HEK293 (cell line): Measurements from ENCODE around the gene NSUN6.
A peak's percentile ranks its signal among the peaks of the same experiment; 100 is the strongest.
"Not testable (repeated sequence)": the region's sequence is repeated elsewhere in the genome, so short reads cannot be mapped to it uniquely, and the experiment has no call there.

Experiments
- CTCF ChIA-PET: fragments of 350-600 bp; formaldehyde crosslinking; extraction: SDS; loops from one replicate; lab custom pipeline; 2021; ENCODE audit warnings: antibody characterized with exemption; lab: Yijun Ruan, JAX
- POLR2A ChIA-PET: fragments of 300-600 bp; formaldehyde crosslinking; extraction: SDS; loops from one replicate; lab custom pipeline; 2020; ENCODE audit warnings: antibody characterized with exemption, inconsistent platforms; lab: Yijun Ruan, JAX
- H3K27ac ChIP-seq: fragments of 200-500 bp; sonication (Bioruptor generic); 2 replicates; pipeline ENCODE4 v1.5.1; 2014; ENCODE audit warnings: low read depth, low read length, control low read depth, inconsistent platforms; ENCODE audit errors: extremely low read depth
- H3K36me3 ChIP-seq, 2 experiments: fragments of 200-500 bp in 1 of 2; sonication (Bioruptor generic) in 1 of 2; 1 replicate in 1 of 2; 2 replicates in 1 of 2; pipeline ENCODE4 v1.5.1; 2014 to 2017; ENCODE audit warnings: inconsistent platforms in 2 of 2, low read length in 2 of 2; ENCODE audit not compliant: control insufficient read depth in 2 of 2, insufficient read depth in 1 of 2
- H3K4me1 ChIP-seq: fragments of 200-500 bp; sonication (Bioruptor generic); 2 replicates; pipeline ENCODE4 v1.5.1; 2014; ENCODE audit warnings: mild to moderate bottlenecking, low read length, inconsistent platforms; ENCODE audit not compliant: control insufficient read depth, insufficient read depth
- H3K4me3 ChIP-seq: 2 replicates; pipeline ENCODE4 v1.5.1; 2011; ENCODE audit warnings: low read depth, mild to moderate bottlenecking, control low read depth, low read length, moderate library complexity
- H3K9me3 ChIP-seq: fragments of 200-500 bp; sonication (Bioruptor generic); 2 replicates; pipeline ENCODE4 v1.5.1; 2014; ENCODE audit warnings: low read depth, low read length, inconsistent platforms; ENCODE audit not compliant: control insufficient read depth, insufficient read depth
- KLF17 ChIP-seq: fragments of 450-650 bp; formaldehyde crosslinking; IDR thresholded peaks from 2 replicates; pipeline ENCODE4 v1.5.1; 2016; ENCODE audit warnings: missing biosample characterization, missing genetic modification characterization
- PRDM1 ChIP-seq: fragments of 450-650 bp; formaldehyde crosslinking; IDR thresholded peaks from 2 replicates; pipeline ENCODE4; 2016; ENCODE audit warnings: missing biosample characterization, missing genetic modification characterization
- SCRT2 ChIP-seq: fragments of 450-650 bp; formaldehyde crosslinking; IDR thresholded peaks from 2 replicates; pipeline ENCODE4 v1.5.1; 2016; ENCODE audit warnings: missing biosample characterization, missing genetic modification characterization
- SP2 ChIP-seq: fragments of 450-650 bp; formaldehyde crosslinking; IDR thresholded peaks from 2 replicates; pipeline ENCODE4 v1.5.1; 2016; ENCODE audit warnings: missing biosample characterization, missing genetic modification characterization
- SP7 ChIP-seq: fragments of 450-650 bp; formaldehyde crosslinking; IDR thresholded peaks from 2 replicates; pipeline ENCODE4 v1.5.1; 2016; ENCODE audit warnings: missing biosample characterization, missing genetic modification characterization
- YY1 ChIP-seq: fragments of 450-650 bp; formaldehyde crosslinking; IDR thresholded peaks from 2 replicates; pipeline ENCODE4 v1.5.1; 2018; ENCODE audit warnings: missing biosample characterization, missing genetic modification characterization
- ZBTB10 ChIP-seq: fragments of 450-650 bp; formaldehyde crosslinking; IDR thresholded peaks from 2 replicates; pipeline ENCODE4 v1.5.1; 2016; ENCODE audit warnings: missing biosample characterization, missing genetic modification characterization
- ZFHX2 ChIP-seq: fragments of 450-650 bp; formaldehyde crosslinking; conservative IDR thresholded peaks from 2 replicates; pipeline ENCODE4 v1.5.1; 2016; ENCODE audit warnings: missing biosample characterization, missing genetic modification characterization
- ZNF2 ChIP-seq: fragments of 450-650 bp; formaldehyde crosslinking; IDR thresholded peaks from 2 replicates; pipeline ENCODE4 v1.5.1; 2016; ENCODE audit warnings: missing biosample characterization, missing genetic modification characterization
- ZNF24 ChIP-seq: fragments of 450-650 bp; formaldehyde crosslinking; IDR thresholded peaks from 2 replicates; pipeline ENCODE4 v1.5.1; 2016; ENCODE audit warnings: missing biosample characterization, missing genetic modification characterization
- ZNF394 ChIP-seq: fragments of 450-650 bp; formaldehyde crosslinking; IDR thresholded peaks from 2 replicates; pipeline ENCODE4 v1.5.1; 2016; ENCODE audit warnings: missing biosample characterization, missing genetic modification characterization, mild to moderate bottlenecking, moderate library complexity, borderline replicate concordance
- ZNF423 ChIP-seq: fragments of 450-650 bp; formaldehyde crosslinking; IDR thresholded peaks from 2 replicates; pipeline ENCODE4 v1.5.1; 2016; ENCODE audit warnings: missing biosample characterization, missing genetic modification characterization
- ZNF600 ChIP-seq: fragments of 450-650 bp; formaldehyde crosslinking; IDR thresholded peaks from 2 replicates; pipeline ENCODE4 v1.5.1; 2016; ENCODE audit warnings: missing biosample characterization, missing genetic modification characterization
- ZSCAN30 ChIP-seq: fragments of 450-650 bp; IDR thresholded peaks from 2 replicates; pipeline ENCODE4 v1.5.1; 2018; ENCODE audit warnings: missing biosample characterization, mild to moderate bottlenecking, missing genetic modification characterization, moderate library complexity
- ZXDB ChIP-seq: fragments of 450-650 bp; formaldehyde crosslinking; IDR thresholded peaks from 2 replicates; pipeline ENCODE4 v1.5.1; 2016; ENCODE audit warnings: missing biosample characterization, missing genetic modification characterization
- TF ChIP-seq, protein P1 (sequence below): fragments of 450-650 bp; formaldehyde crosslinking; conservative IDR thresholded peaks from 2 replicates; pipeline ENCODE4 v1.5.1; 2016; ENCODE audit warnings: low read depth, missing biosample characterization, missing genetic modification characterization
- TF ChIP-seq, protein P2 (sequence below): fragments of 450-650 bp; formaldehyde crosslinking; IDR thresholded peaks from 2 replicates; pipeline ENCODE4 v1.5.1; 2016; ENCODE audit warnings: missing biosample characterization, missing genetic modification characterization
- TF ChIP-seq, protein P3 (sequence below): fragments of 450-650 bp; formaldehyde crosslinking; optimal IDR thresholded peaks from 2 replicates; pipeline ENCODE3; 2016; ENCODE audit warnings: missing biosample characterization, mild to moderate bottlenecking, missing genetic modification characterization

NSUN6 gene

GRCh38 chr10:18635995-18636394, 15.4 kb downstream of the NSUN6 start (continued):
- TF ChIP-seq, protein P1, sequence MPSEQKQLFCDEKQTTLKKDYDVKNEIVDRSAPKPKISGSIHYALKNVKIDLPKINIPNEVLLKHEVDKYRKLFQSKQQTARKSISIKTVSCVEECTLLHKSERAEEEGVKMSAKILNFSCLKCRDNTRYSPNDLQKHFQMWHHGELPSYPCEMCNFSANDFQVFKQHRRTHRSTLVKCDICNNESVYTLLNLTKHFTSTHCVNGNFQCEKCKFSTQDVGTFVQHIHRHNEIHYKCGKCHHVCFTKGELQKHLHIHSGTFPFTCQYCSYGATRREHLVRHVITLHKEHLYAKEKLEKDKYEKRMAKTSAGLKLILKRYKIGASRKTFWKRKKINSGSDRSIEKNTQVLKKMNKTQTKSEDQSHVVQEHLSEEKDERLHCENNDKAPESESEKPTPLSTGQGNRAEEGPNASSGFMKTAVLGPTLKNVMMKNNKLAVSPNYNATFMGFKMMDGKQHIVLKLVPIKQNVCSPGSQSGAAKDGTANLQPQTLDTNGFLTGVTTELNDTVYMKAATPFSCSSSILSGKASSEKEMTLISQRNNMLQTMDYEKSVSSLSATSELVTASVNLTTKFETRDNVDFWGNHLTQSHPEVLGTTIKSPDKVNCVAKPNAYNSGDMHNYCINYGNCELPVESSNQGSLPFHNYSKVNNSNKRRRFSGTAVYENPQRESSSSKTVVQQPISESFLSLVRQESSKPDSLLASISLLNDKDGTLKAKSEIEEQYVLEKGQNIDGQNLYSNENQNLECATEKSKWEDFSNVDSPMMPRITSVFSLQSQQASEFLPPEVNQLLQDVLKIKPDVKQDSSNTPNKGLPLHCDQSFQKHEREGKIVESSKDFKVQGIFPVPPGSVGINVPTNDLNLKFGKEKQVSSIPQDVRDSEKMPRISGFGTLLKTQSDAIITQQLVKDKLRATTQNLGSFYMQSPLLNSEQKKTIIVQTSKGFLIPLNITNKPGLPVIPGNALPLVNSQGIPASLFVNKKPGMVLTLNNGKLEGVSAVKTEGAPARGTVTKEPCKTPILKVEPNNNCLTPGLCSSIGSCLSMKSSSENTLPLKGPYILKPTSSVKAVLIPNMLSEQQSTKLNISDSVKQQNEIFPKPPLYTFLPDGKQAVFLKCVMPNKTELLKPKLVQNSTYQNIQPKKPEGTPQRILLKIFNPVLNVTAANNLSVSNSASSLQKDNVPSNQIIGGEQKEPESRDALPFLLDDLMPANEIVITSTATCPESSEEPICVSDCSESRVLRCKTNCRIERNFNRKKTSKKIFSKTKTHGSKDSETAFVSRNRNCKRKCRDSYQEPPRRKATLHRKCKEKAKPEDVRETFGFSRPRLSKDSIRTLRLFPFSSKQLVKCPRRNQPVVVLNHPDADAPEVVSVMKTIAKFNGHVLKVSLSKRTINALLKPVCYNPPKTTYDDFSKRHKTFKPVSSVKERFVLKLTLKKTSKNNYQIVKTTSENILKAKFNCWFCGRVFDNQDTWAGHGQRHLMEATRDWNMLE (tag by site-specific recombination) = no peak
- TF ChIP-seq, protein P2, sequence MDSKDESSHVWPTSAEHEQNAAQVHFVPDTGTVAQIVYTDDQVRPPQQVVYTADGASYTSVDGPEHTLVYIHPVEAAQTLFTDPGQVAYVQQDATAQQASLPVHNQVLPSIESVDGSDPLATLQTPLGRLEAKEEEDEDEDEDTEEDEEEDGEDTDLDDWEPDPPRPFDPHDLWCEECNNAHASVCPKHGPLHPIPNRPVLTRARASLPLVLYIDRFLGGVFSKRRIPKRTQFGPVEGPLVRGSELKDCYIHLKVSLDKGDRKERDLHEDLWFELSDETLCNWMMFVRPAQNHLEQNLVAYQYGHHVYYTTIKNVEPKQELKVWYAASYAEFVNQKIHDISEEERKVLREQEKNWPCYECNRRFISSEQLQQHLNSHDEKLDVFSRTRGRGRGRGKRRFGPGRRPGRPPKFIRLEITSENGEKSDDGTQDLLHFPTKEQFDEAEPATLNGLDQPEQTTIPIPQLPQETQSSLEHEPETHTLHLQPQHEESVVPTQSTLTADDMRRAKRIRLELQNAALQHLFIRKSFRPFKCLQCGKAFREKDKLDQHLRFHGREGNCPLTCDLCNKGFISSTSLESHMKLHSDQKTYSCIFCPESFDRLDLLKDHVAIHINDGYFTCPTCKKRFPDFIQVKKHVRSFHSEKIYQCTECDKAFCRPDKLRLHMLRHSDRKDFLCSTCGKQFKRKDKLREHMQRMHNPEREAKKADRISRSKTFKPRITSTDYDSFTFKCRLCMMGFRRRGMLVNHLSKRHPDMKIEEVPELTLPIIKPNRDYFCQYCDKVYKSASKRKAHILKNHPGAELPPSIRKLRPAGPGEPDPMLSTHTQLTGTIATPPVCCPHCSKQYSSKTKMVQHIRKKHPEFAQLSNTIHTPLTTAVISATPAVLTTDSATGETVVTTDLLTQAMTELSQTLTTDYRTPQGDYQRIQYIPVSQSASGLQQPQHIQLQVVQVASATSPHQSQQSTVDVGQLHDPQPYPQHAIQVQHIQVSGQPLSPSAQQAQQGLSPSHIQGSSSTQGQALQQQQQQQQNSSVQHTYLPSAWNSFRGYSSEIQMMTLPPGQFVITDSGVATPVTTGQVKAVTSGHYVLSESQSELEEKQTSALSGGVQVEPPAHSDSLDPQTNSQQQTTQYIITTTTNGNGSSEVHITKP = no peak

DNA sequence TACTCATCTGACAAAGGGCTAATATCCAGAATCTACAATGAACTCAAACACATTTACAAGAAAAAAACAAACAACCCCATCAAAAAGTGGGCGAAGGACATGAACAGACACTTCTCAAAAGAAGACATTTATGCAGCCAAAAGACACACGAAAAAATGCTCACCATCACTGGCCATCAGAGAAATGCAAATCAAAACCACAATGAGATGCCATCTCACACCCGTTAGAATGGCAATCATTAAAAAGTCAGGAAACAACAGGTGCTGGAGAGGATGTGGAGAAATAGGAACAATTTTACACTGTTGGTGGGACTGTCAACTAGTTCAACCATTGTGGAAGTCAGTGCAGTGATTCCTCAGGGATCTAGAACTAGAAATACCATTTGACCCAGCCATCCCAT, 18.9 kb downstream of the NSUN6 start:
- POLR2A ChIA-PET, H3K36me3 ChIP-seq, H3K9me3 ChIP-seq, H3K4me1 ChIP-seq, CTCF ChIA-PET, H3K4me3 ChIP-seq, H3K27ac ChIP-seq: not testable (repeated sequence)
- 0 out of 2 replicates have a peak, but pooled peaks have one; percentile 25 for TF ChIP-seq SCRT2 (tag by site-specific recombination)

DNA sequence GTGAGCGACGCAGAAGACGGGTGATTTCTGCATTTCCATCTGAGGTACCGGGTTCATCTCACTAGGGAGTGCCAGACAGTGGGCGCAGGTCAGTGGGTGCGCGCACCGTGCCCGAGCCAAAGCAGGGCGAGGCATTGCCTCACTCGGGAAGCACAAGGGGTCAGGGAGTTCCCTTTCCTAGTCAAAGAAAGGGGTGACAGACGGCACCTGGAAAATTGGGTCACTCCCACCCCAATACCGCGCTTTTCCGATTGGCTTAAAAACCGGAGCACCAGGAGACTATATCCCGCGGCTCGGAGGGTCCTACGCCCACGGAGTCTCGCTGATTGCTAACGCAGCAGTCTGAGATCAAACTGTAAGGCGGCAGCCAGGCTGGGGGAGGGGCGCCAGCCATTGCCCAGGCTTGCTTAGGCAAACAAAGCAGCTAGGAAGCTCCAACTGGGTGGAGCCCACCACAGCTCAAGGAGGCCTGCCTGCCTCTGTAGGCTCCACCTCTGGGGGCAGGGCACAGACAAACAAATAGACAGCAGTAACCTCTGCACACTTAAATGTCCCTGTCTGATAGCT, 23.9 kb downstream of the NSUN6 start:
- ChIA-PET POLR2A (interaction anchor here (0.7 kb wide), 1 partner anchor 11 kb away, joined by 3 read pairs; no protein-coding TSS in a partner anchor), CTCF (interaction anchor here (0.7 to 1.9 kb wide), 3 partner anchors 12 to 917 kb away, joined by 3 to 5 read pairs (median 3); no protein-coding TSS in a partner anchor)
- Histone ChIP-seq H3K27ac (peak overlapping the region; percentile 69), H3K4me3 (peak overlapping the region; percentile 35)
- not testable (repeated sequence) for H3K36me3 ChIP-seq, H3K4me1 ChIP-seq, H3K9me3 ChIP-seq
- TF ChIP-seq ZNF2 (tag by site-specific recombination) (peak; percentile 70), PRDM1 (tag by site-specific recombination) (peak; percentile 66; the same call in 1 of the 2 replicates), ZSCAN30 (tag by site-specific recombination) (peak; percentile 85), SP7 (0 out of 2 replicates have a peak, but pooled peaks have one; percentile 18), ZNF600 (tag by site-specific recombination) (peak; percentile 59), YY1 (tag by site-specific recombination) (peak; percentile 41; the same call in 1 of the 2 replicates), ZXDB (tag by site-specific recombination) (peak; percentile 52; the same call in 1 of the 2 replicates), ZNF423 (peak; percentile 59; the same call in 1 of the 2 replicates), ZNF24 (tag by site-specific recombination) (0 out of 2 replicates have a peak, but pooled peaks have one; percentile 38), SP2 (tag by site-specific recombination) (peak; percentile 61), ZFHX2 (peak; percentile 82), ZNF394 (tag by site-specific recombination) (peak; percentile 48; the same call in 1 of the 2 replicates), ZBTB10 (tag by site-specific recombination) (0 out of 2 replicates have a peak, but pooled peaks have one; percentile 23), KLF17 (tag by site-specific recombination) (0 out of 2 replicates have a peak, but pooled peaks have one; percentile 51)
- TF ChIP-seq, protein P3, sequence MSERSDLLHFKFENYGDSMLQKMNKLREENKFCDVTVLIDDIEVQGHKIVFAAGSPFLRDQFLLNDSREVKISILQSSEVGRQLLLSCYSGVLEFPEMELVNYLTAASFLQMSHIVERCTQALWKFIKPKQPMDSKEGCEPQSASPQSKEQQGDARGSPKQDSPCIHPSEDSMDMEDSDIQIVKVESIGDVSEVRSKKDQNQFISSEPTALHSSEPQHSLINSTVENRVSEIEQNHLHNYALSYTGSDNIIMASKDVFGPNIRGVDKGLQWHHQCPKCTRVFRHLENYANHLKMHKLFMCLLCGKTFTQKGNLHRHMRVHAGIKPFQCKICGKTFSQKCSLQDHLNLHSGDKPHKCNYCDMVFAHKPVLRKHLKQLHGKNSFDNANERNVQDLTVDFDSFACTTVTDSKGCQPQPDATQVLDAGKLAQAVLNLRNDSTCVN (tag by site-specific recombination) = peak; percentile 86
